Erythroblast (primary cell): ENCODE measurements around the gene CPNE9.

ENCODE experiments used
- GATA1 ChIP-seq: IDR thresholded peaks from 2 replicates; pipeline ENCODE4 v1.6.1; 2011; ENCODE audit warnings: low read depth, mild to moderate bottlenecking, control low read depth, low read length, moderate library complexity
- POLR2A ChIP-seq: IDR thresholded peaks from 2 replicates; pipeline ENCODE4 v1.6.1; 2011; ENCODE audit warnings: mild to moderate bottlenecking, low read length

DNA sequence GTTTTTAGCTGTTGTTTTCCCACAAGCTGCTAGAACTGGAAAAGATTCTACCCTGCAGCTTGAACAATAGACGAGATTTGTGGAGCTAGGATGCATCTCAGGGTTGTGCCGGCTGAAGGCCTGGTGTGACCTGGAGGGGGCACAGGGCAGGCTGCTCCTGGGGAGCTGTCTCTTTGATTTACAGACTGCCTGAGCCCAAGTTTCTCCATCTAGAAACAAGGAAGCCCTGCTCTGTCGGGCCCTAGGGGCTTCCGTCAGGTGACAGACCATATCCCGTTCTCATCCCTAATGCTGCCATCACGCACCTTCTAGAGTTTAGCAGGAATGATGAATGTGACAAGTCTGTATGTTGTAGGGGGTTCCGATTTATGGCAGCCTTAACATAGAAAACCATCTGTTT is 7.9 kb upstream of the CPNE9 start:
- TF ChIP-seq POLR2A (no peak), GATA1 (no peak)
